ENCODE results near the gene GRIK3.

GRIK3 gene

GRCh38 chr1:36761113-36761512, 273.2 kb downstream of the GRIK3 start:
- DNase-seq (ENCODE audit: low read depth), result no peak

GRCh38 chr1:36760081-36760480, 274.2 kb downstream of the GRIK3 start:
- no peak for DNase-seq (ENCODE audit: low read depth)

- no peak for DNase-seq (ENCODE audit: low read depth)
Observed at GRCh38 chr1:36759355-36759754, 275.0 kb downstream of the GRIK3 start.

GRCh38 chr1:36755303-36756230, 278.7 kb downstream of the GRIK3 start:
- DNase-seq (ENCODE audit: low read depth), result no peak

- no peak for DNase-seq (ENCODE audit: low read depth)
Observed at GRCh38 chr1:36754366-36754765, 279.9 kb downstream of the GRIK3 start.

GRCh38 chr1:36753451-36753850, 280.9 kb downstream of the GRIK3 start:
- DNase-seq (ENCODE audit: low read depth), result no peak

GRCh38 chr1:36752891-36753361, 281.4 kb downstream of the GRIK3 start:
- DNase-seq (ENCODE audit: low read depth), result no peak

- no peak for DNase-seq (ENCODE audit: low read depth)
Observed at GRCh38 chr1:36752431-36752830, 281.9 kb downstream of the GRIK3 start.

GRCh38 chr1:36751525-36751924, 282.8 kb downstream of the GRIK3 start:
- DNase-seq (ENCODE audit: low read depth), result no peak

GRCh38 chr1:36748466-36748865, 285.8 kb downstream of the GRIK3 start:
- DNase-seq (ENCODE audit: low read depth), result no peak

Measured in HS-5 (cell line).